ENCODE data around the gene GSC2. TPM values are rescaled to one million over a fixed set of nuclear protein-coding genes. Genes with fewer than 3 reads are reported as not detected.

GSC2 gene
- total RNA-seq, 6 donors from 2014 or later, result not detected

GRCh38 chr22:19147195-19147780 lies 2.8 kb downstream of the GSC2 start:
- no peak for TF ChIP-seq POLR2AphosphoS5 (IDR thresholded peaks at IDR 0.05)
- TF ChIP-seq, protein P1, sequence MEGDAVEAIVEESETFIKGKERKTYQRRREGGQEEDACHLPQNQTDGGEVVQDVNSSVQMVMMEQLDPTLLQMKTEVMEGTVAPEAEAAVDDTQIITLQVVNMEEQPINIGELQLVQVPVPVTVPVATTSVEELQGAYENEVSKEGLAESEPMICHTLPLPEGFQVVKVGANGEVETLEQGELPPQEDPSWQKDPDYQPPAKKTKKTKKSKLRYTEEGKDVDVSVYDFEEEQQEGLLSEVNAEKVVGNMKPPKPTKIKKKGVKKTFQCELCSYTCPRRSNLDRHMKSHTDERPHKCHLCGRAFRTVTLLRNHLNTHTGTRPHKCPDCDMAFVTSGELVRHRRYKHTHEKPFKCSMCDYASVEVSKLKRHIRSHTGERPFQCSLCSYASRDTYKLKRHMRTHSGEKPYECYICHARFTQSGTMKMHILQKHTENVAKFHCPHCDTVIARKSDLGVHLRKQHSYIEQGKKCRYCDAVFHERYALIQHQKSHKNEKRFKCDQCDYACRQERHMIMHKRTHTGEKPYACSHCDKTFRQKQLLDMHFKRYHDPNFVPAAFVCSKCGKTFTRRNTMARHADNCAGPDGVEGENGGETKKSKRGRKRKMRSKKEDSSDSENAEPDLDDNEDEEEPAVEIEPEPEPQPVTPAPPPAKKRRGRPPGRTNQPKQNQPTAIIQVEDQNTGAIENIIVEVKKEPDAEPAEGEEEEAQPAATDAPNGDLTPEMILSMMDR (IDR thresholded peaks at IDR 0.05), result no peak
- no peak for TF ChIP-seq EP300 (IDR thresholded peaks at IDR 0.05)
- TF ChIP-seq POLR2A (IDR thresholded peaks at IDR 0.05), result no peak
- no peak overlapping the region for H3K27ac ChIP-seq
- peaks cover 2 to 5% (median 3%) of the 10 kb centered on the region in 4 donors for H3K36me3 ChIP-seq
- ATAC-seq (ENCODE audit: low FRiP score in 2 of 2) (no peak), DNase-seq (no peak)
- no peaks in the 10 kb centered on the region for H3K9me3 ChIP-seq
- 37 to 38% methylated on average over 9 of the region's 9 CpGs for WGBS, 2 donors
- H3K27me3 ChIP-seq, result peaks cover 4 to 38% (median 21%) of the 10 kb centered on the region in 4 donors
- peaks cover 16 to 43% (median 18%) of the 10 kb centered on the region in 4 donors for H3K4me1 ChIP-seq
- H3K4me3 ChIP-seq, result no peak overlapping the region

GRCh38 chr22:19146215-19146968 lies 3.7 kb downstream of the GSC2 start:
- no peak overlapping the region for H3K4me3 ChIP-seq
- H3K4me1 ChIP-seq, result peaks cover 16 to 43% (median 18%) of the 10 kb centered on the region in 4 donors
- ATAC-seq (ENCODE audit: low FRiP score in 2 of 2) (no peak), DNase-seq (no peak)
- TF ChIP-seq POLR2A (IDR thresholded peaks at IDR 0.05), result no peak
- TF ChIP-seq, protein P1 (IDR thresholded peaks at IDR 0.05), result no peak
- no peak for TF ChIP-seq EP300 (IDR thresholded peaks at IDR 0.05)
- TF ChIP-seq POLR2AphosphoS5 (IDR thresholded peaks at IDR 0.05), result no peak
- peaks cover 5 to 14% (median 9%) of the 10 kb centered on the region in 4 donors for H3K36me3 ChIP-seq
- H3K27me3 ChIP-seq, result peaks cover 4 to 34% (median 20%) of the 10 kb centered on the region in 4 donors
- H3K27ac ChIP-seq, result no peak overlapping the region
- H3K9me3 ChIP-seq, result no peaks in the 10 kb centered on the region
- WGBS, 2 donors, result 62 to 76% methylated on average over 10 to 11 of the region's 11 CpGs

- Histone ChIP-seq H3K4me3 (peak overlapping the region; percentile 67 to 98 (median 80)), H3K27me3 (peaks cover 0 to 10% (median 5%) of the 10 kb centered on the region in 4 donors), H3K27ac (peak overlapping the region; percentile 53 to 89 (median 76)), H3K4me1 (peaks cover 9 to 24% (median 10%) of the 10 kb centered on the region in 4 donors), H3K36me3 (peaks cover 13 to 38% (median 31%) of the 10 kb centered on the region in 4 donors), H3K9me3 (no peaks in the 10 kb centered on the region)
- ATAC-seq (ENCODE audit: low FRiP score in 2 of 2) (peak in 1 of 2 donors; percentile 12), DNase-seq (no peak)
- 4 to 8% methylated on average over 17 of the region's 17 CpGs for WGBS, 2 donors
- TF ChIP-seq, protein P1 (IDR thresholded peaks at IDR 0.05), result no peak
- TF ChIP-seq POLR2AphosphoS5 (IDR thresholded peaks at IDR 0.05) (no peak), EP300 (IDR thresholded peaks at IDR 0.05) (no peak)
Measured at GRCh38 chr22:19143967-19144400, 6.1 kb downstream of the GSC2 start.

DNA sequence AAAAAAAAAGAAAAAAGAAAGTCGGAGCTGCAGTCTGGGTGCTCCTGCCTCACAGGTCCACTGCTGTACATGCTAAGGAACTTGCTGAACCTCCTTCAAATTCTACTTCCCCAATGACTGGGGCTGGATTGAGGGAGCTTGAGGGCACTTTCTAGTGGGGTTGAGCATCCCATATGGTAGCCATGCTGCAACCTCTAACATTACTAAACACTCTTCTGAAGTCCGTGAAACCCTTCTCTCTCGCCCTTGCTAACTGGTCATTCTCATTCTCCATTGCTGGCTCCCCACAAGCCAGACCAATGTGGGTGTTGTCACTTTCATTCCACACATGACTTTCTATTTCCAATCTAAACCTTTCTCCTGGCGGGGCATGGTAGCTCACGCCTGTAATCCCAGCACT lies 6.9 kb downstream of the GSC2 start:
- Histone ChIP-seq H3K27ac (no peak overlapping the region), H3K27me3 (peaks cover 0 to 3% (median under 1%) of the 10 kb centered on the region in 4 donors), H3K36me3 (peaks cover 21 to 46% (median 39%) of the 10 kb centered on the region in 4 donors), H3K4me1 (peaks cover 8 to 19% (median 9%) of the 10 kb centered on the region in 4 donors), H3K9me3 (no peaks in the 10 kb centered on the region), H3K4me3 (peak overlapping the region in 1 of 4 donors; percentile 98)
- DNase-seq (no peak), ATAC-seq (ENCODE audit: low FRiP score in 2 of 2) (no peak)
- WGBS, 2 donors, result 89 to 96% methylated on average over 5 of the region's 5 CpGs
- TF ChIP-seq POLR2AphosphoS5 (IDR thresholded peaks at IDR 0.05), result no peak

GRCh38 chr22:19142394-19142793 lies 7.7 kb downstream of the GSC2 start:
- ATAC-seq (ENCODE audit: low FRiP score in 2 of 2) (no peak), DNase-seq (peak in 1 of 2 donors; percentile 63)
- no peaks in the 10 kb centered on the region for H3K27me3 ChIP-seq
- WGBS, 2 donors, result 91 to 94% methylated on average over 8 to 9 of the region's 9 CpGs
- H3K4me3 ChIP-seq, result no peak overlapping the region
- no peaks in the 10 kb centered on the region for H3K9me3 ChIP-seq
- H3K36me3 ChIP-seq, result peaks cover 28 to 54% (median 47%) of the 10 kb centered on the region in 4 donors
- TF ChIP-seq, protein P1 (IDR thresholded peaks at IDR 0.05), result no peak
- TF ChIP-seq POLR2AphosphoS5 (IDR thresholded peaks at IDR 0.05) (no peak), POLR2A (IDR thresholded peaks at IDR 0.05) (no peak), EP300 (IDR thresholded peaks at IDR 0.05) (no peak)
- peaks cover 8 to 19% (median 9%) of the 10 kb centered on the region in 4 donors for H3K4me1 ChIP-seq
- no peak overlapping the region for H3K27ac ChIP-seq

All from upper lobe of left lung (tissue), 6 donors.